Activated effector memory CD4-positive, alpha-beta T cell treated with anti-CD3 and anti-CD28 coated beads, Interleukin-2, amount 50 U/mL, for 16 hours (primary cell): ENCODE measurements around the gene NOC2L.
"Not testable (repeated sequence)": the region's sequence is repeated elsewhere in the genome, so short reads cannot be mapped to it uniquely, and the experiment has no call there.

ENCODE experiments used
- DNase-seq: peaks from one replicate; pipeline ENCODE4 v3.0.0-alpha.2; 2020

NOC2L gene

DNA sequence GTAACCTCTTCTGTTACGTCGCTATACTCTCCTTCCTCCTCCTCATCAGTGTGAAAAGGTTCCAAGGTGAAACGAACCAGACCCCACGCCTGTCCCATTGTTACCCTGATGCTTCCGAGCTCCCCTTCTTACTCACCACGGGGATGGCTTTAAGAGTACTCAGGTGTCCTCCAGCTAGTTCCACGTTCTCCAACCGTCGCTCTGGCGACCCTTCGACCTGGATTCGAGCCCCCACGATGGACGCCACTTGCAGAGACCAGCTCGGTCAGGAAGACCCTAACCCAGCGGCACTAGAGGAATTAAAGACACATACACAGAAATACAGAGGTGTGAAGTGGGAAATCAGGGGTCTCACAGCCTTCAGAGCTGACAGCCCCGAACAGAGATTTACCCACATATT is 61.1 kb downstream of the NOC2L start:
- not testable (repeated sequence) for DNase-seq

- no peak for DNase-seq
These were observed 61.8 kb downstream of the NOC2L start for GRCh38 chr1:897226-897625.
